Cortex of kidney (tissue), 1 donor: ENCODE data around the gene KIF1A.
"Not testable (repeated sequence)": the region's sequence is repeated elsewhere in the genome, so short reads cannot be mapped to it uniquely, and the experiment has no call there.

Experiments
- DNase-seq: peaks from one replicate; lab custom pipeline; 2025; lab: John Stamatoyannopoulos, UW

Gene KIF1A

GRCh38 chr2:240848900-240849680, 29.1 kb upstream of the KIF1A start:
- no peak for DNase-seq

DNA sequence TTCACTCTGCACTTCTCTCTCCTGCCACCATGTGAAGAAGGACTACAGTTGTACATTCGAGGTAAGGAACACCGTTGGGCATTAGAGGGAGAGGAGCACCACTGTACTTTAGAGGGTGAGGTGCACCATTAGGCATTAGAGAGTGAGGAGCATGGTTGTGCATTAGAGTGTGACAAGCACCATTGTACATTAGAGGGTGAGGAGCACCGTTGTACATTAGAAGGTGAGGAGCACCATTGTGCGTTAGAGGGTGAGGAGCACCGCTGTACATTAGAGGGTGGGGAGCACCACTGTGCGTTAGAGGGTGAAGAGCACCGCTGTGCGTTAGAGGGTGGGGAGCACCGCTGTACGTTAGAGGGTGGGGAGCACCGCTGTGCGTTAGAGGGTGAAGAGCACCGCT, 27.8 kb upstream of the KIF1A start:
- DNase-seq, result no peak

GRCh38 chr2:240846873-240847595, 27.0 kb upstream of the KIF1A start:
- DNase-seq, result no peak

DNA sequence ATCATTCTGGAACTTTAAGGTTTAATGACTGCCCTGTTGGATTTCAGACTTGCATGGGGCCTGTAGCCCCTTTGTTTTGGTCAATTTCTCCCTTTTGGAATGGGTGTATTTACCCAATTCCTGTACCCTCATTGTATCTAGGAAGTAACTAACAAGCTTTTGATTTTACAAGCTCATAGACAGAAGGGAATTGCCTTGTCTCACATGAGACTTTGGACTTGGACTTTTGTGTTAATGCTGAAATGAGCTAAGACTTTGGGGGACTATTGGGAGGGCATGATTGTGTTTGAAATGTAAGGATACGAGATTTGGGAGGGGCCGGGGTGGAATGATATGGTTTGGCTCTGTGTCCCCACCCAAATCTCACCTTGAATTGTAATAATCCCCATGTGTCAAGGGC, 26.3 kb upstream of the KIF1A start:
- DNase-seq, result not testable (repeated sequence)

GRCh38 chr2:240840435-240841060, 20.5 kb upstream of the KIF1A start:
- DNase-seq, result no peak

GRCh38 chr2:240839152-240840143, 19.4 kb upstream of the KIF1A start:
- DNase-seq, result no peak

DNA sequence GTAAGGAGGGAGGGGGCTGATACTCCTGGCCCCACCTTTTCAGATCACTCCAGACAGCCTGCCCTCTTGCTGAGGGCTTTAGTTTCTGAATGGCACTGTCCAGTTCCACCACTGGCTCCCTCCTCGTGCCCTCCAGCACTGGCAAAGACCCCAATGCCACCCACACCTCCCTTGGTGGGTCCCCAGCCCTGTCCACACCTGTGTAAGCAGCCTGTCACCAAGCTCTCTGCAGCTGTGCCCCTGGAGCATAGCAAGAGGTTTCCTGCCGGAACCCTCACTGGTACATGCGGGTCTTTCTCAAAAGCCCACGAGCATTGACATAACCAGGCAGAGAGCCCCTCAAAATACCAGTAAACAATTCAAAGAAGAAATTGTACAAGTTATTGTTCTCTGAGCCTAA, 17.6 kb upstream of the KIF1A start:
- DNase-seq, result no peak

- no peak for DNase-seq
Measured at GRCh38 chr2:240836781-240837467, 16.9 kb upstream of the KIF1A start.

DNA sequence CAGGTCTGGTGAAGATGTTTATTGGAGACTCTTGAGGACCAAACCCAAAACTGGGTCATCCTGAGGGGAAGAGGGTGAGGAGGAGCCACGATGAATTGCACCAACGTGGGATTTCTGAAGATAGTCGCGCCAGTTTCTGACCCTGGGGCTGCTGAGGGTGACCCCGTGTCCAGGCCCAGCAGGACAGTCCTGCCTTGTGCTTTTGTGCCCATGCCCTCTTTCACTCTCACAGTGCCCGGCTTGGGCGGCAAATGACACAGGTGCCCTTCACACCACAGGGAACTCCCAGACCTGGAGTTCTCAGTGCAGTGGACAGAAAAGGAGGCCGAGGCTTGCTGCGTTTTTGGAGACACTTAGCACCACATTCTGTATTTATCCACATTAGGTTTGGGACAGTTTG, 15.5 kb upstream of the KIF1A start:
- DNase-seq, result no peak

- no peak for DNase-seq
Measured at GRCh38 chr2:240834377-240834975, 14.5 kb upstream of the KIF1A start.

GRCh38 chr2:240833724-240834285, 13.8 kb upstream of the KIF1A start:
- no peak for DNase-seq

DNA sequence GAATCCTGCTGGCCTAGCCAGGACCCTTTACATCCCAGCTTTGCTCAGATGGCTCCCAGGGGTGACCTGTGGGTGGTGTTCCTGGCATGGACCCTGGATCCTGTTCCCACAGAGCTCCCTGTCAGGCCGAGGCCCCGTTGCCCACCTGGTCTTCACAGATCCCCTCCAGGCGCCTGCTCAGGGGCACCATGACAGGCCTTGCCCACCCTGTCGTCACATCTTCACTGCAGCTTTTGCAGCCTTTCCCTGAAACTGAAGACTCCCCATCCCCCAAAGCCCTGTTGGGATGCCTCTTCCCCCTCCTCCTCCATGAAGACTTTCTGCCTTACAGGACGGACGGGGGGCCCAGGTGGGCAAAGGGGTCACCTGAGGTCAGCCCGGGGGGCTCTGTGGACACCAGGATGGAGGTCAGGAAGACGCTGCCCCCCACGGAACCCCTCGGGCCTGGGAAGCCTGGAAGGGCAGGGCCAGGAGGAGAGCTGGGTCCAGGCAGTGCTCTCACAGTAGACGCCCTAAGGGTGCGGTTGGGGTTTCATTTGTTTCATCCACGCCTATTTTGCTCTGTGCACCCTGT, 13.0 kb upstream of the KIF1A start:
- DNase-seq, result no peak

DNA sequence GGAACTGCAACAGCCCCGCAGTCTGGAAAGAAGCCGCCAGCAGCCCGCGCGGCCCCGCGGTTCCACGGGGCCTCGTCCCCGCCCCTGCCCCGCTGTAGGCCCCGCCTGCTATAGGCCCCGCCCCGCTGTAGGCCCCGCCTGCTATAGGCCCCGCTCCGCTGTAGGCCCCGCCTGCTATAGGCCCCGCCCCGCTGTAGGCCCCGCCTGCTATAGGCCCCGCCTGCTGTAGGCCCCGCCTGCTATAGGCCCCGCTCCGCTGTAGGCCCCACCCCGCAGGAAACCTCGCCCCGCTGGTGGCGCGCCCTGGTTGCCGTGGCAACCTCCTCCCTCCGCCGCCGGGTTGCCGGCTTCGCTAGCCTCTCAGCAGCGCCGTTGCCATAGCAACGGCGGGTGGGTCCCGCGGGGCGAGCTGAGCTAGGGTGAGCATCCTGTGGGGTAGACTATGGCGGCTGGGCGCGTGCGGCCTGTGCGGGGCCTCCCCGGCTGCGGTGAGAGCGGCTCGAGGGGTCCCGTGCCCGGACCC, 12.2 kb upstream of the KIF1A start:
- DNase-seq, result no peak

DNA sequence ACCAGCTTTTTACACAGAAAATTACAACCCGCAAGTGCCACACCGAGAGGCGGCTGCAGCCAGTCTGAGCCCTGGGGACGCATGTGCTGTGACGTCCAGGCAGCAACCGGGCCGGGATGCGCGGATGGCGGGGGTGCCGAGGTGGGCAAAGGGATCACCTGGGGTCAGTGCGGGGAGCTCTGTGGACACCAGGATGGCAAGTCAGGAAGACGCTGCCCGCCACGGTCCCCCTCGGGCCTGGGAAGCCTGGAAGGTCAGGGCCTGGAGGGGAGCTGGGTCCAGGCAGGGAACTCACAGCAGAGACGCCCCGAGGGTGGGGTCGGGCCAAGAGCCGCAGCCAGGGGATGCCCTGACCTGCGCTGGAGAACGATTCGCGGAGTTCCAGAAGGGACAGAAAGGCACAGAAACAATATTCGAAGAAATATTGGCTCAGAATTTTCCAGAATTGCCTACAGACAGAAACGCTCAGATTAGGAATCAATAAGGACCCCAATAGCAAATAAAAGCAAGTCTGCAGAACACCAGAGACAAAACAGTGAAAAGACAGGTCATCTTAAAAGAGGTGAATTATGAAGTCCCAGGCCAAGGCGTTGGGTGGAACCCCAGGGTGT, 11.7 kb upstream of the KIF1A start:
- no peak for DNase-seq

DNA sequence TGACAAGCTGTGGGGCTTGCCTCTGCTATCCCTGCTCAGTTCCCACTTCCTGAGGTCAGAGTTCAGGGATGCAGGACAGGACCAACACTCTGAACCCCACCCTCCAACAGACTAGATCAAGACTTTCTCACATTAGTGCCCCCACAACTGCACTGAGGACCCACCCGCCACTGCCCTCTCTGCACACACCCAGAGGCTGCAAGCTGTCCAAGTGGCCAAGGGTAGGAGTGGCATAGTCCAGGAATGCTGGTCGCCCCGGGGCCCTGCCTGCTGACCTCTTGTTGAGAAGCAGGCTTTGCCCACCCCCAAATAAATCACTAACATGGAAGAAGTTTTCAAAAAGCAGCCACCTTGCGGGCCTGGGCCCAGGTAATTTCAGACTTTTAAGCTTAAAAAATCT, 5.5 kb upstream of the KIF1A start:
- no peak for DNase-seq

- DNase-seq, result no peak
Measured at GRCh38 chr2:240823449-240824336, 3.7 kb upstream of the KIF1A start.

- DNase-seq, result no peak
Measured at GRCh38 chr2:240822280-240822847, 2.3 kb upstream of the KIF1A start.

DNA sequence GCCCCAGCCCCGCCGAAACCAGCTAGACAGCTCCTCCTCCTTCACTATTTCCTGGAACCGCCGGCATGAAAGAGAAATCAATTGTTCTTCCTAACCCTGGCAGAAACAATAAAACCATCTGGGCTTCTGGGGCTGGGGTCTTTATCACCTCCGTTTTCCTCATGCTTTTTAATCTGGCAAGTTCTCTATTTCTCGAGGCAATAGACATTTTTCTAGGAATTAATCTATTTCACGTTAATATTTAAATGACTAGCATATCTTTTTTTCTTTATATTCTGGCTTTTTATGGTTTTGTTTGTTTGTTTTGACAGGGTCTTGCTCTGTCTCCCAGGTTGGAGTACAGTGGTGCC, 1.4 kb upstream of the KIF1A start:
- DNase-seq, result no peak
